KOPT-K1 (cell line): ENCODE results near the gene C3.
"Not testable (repeated sequence)": the region's sequence is repeated elsewhere in the genome, so short reads cannot be mapped to it uniquely, and the experiment has no call there.

Experiments
- H3K27ac ChIP-seq: fragments of 200-600 bp; sonication (generic); 2 replicates; pipeline ENCODE4 v1.5.1; 2016; ENCODE audit warnings: antibody characterized with exemption, mild to moderate bottlenecking, low read depth, low read length; ENCODE audit not compliant: poor library complexity, severe bottlenecking
- H3K36me3 ChIP-seq: fragments of 200-600 bp; sonication (generic); 2 replicates; pipeline ENCODE4 v1.5.1; 2017; ENCODE audit warnings: antibody characterized with exemption, mild to moderate bottlenecking, low read length, moderate library complexity; ENCODE audit not compliant: insufficient read depth
- H3K9me3 ChIP-seq: fragments of 200-600 bp; sonication (generic); 2 replicates; pipeline ENCODE4 v1.5.1; 2017; ENCODE audit warnings: antibody characterized with exemption, low read length, mild to moderate bottlenecking; ENCODE audit not compliant: insufficient read depth, poor library complexity, severe bottlenecking

The C3 gene

DNA sequence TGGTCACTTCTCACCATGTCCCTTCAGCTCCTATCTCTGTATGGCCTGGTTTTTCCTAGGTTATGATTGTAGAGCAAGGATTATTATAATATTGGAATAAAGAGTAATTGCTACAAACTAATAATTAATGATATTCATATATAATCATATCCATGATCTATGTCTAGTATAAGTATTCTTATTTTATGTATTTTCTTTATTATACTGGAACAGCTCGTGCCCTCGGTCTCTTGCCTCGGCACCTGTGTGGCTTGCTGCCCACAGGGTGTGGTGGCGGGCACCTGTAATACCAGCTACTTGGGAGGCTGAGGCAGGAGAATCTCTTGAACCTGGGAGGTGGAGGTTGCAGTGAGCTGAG is 87.0 kb downstream of the C3 start:
- not testable (repeated sequence) for H3K36me3 ChIP-seq, H3K9me3 ChIP-seq, H3K27ac ChIP-seq

DNA sequence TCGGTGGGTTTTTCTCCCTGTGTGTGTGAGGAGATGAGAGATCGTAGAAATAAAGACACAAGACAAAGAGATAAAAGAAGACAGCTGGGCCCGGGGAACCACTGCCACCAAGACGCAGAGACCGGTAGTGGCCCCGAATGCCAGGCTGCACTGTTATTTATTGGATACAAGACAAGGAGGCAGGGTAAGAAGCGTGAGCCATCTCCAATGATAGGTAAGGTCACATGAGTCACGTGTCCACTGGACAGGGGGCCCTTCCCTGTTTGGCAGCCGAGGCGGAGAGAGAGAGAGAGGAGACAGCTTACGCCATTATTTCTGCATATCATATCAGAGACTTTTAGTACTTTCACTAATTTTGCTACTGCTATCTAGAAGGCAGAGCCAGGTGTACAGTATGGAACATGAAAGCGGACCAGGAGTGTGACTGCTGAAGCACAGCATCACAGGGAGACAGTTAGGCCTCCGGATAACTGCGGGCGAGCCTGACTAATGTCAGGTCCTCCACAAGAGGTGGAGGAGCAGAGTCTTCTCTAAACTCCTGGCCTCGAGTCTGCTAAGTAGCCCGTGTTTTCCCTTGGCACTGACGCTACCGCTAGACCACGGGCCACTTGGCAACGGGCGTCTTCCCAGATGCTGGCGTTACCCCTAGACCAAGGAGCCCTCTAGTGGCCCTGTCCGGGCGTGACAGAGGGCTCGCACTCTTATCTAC is 87.5 kb downstream of the C3 start:
- not testable (repeated sequence) for H3K36me3 ChIP-seq, H3K9me3 ChIP-seq, H3K27ac ChIP-seq

DNA sequence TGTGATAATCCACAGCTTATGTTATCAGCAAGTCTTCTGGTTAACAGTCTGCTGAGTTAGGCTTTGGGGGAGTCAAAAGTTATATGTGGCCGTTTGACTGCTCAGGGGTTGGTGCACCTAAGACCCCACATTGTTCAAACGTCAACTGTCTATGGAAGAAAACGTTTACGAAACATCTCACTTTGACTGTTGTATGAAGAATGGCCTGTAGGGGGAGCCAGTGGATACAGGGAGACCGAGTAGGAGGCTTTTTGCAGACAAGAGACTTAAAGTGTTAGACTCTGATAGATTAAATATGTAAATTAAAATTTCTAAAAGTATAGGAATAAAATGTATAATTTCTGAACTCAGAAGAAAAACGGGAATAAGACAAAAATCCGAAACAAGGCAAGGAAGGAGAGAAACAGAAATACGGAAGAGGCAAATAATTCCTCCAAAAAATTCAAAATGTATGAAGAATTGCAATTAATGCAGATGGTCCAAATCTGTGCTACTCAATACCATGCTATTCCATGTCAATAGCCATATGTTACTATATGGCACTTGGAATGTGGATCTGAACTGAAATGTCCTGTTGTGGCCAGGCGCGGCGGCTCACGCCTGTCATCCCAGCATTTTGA is 88.3 kb downstream of the C3 start:
- no peak overlapping the region for H3K27ac ChIP-seq

More for the DNA sequence above, 88.3 kb downstream of the C3 start:
- Histone ChIP-seq H3K36me3 (no peaks in the 10 kb centered on the region), H3K9me3 (peaks cover 5% of the 10 kb centered on the region)
